NB4 (cell line): ENCODE results near the gene SERPINE2.
"Not testable (repeated sequence)": the region's sequence is repeated elsewhere in the genome, so short reads cannot be mapped to it uniquely, and the experiment has no call there.

Source experiments
- DNase-seq: peaks from one replicate; pipeline ENCODE4 v3.0.0; 2010; ENCODE audit warnings: low read depth
- H3K4me3 ChIP-seq: one replicate; pipeline ENCODE4 v1.5.1; 2011; ENCODE audit warnings: mild to moderate bottlenecking, low read depth, low read length, moderate library complexity
- CTCF ChIP-seq: IDR thresholded peaks from one replicate; pipeline ENCODE4 v1.5.1; 2012; ENCODE audit warnings: low read depth, low read length
- MYC ChIP-seq: IDR thresholded peaks from 2 replicates; pipeline ENCODE4 v1.6.1; 2011; ENCODE audit warnings: low read depth, low read length
- POLR2A ChIP-seq: IDR thresholded peaks from 2 replicates; pipeline ENCODE4 v1.6.1; 2011; ENCODE audit warnings: mild to moderate bottlenecking; ENCODE audit not compliant: insufficient read length; ENCODE audit errors: extremely low read depth
- TF ChIP-seq, protein P1 (sequence below): IDR thresholded peaks from 2 replicates; pipeline ENCODE4 v1.6.1; 2011; ENCODE audit warnings: low read depth, low read length

SERPINE2 gene

DNA sequence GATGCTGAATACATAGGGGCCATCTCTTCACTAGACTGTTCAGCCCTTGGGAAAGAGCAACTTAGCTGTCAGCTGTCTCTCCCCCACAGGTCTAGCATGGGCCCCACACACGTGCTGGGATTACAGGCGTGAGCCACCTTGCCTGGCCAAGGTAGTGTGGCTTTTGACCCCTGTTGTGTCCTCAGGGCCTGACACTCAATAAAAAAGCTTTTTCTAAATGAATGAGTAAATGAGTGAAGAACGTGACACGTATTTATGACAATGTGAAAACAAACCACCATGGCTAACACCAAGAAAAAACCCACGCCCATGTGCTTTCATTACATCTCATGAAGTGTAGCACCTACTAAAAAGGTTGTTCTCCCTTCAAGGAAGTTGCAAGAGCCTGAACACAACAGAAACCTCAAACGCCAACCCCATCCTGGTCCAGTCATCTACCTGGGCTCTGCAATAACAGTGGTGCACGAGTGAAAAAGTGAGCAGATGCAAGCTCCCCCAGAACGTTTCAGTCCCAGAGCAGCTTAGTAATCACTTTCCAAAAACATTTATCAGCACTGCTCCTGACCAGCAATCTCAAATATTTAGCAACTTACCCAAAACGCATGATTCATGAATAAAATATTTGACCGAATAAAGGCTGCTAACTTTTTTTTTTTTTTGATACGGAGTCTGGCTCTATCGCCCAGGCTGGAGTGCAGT is 97.4 kb downstream of the SERPINE2 start:
- no peak overlapping the region for H3K4me3 ChIP-seq
- no peak for DNase-seq
- TF ChIP-seq, protein P1, sequence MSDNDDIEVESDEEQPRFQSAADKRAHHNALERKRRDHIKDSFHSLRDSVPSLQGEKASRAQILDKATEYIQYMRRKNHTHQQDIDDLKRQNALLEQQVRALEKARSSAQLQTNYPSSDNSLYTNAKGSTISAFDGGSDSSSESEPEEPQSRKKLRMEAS: no peak
- TF ChIP-seq MYC: no peak
- no peak for TF ChIP-seq CTCF

GRCh38 chr2:223939438-223939837 is 99.6 kb downstream of the SERPINE2 start:
- DNase-seq: peak; percentile 50
- not testable (repeated sequence) for H3K4me3 ChIP-seq

GRCh38 chr2:223937535-223937934 is 101.6 kb downstream of the SERPINE2 start:
- no peak overlapping the region for H3K4me3 ChIP-seq
- TF ChIP-seq POLR2A: no peak
- TF ChIP-seq, protein P1: no peak
- TF ChIP-seq MYC: no peak
- no peak for TF ChIP-seq CTCF
- no peak for DNase-seq

- no peak overlapping the region for H3K4me3 ChIP-seq
- no peak for DNase-seq
- no peak for TF ChIP-seq CTCF
- TF ChIP-seq MYC: no peak
- TF ChIP-seq POLR2A: no peak
- TF ChIP-seq, protein P1: no peak
These were observed 102.2 kb downstream of the SERPINE2 start for GRCh38 chr2:223936862-223937326.

DNA sequence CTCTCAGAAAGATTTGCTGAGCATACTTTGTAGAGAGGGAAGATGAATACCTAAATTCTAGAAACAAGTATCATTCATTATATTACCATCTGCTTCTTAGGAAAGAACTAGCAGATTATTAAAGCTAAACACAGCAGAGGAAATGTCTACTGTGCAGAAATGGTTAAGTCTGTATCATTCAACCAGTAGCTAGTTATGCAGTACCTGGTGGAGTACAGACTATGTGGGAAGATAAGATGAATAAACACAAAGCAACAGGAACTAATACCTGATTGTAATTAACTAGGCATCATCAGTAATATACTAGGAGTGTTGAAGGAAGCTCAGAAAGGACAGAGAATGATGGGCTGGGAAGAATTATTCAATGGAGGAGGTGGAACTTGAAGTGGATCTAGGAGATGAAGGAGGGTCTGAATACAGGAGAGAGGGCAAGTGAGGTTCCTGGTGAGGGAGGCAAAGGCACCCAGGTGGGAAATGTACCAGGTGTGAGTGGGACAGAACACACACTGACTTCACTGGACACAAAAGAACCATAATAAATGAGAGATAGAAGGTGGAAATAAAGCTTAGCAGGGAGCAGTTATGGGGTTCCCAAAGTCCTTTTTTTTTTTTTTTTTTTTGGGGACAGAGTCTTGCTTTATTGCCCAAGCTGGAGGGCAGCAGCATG is 103.5 kb downstream of the SERPINE2 start:
- H3K4me3 ChIP-seq: no peak overlapping the region
- TF ChIP-seq, protein P1: no peak
- no peak for TF ChIP-seq POLR2A
- TF ChIP-seq CTCF: no peak
- TF ChIP-seq MYC: no peak
- DNase-seq: no peak

DNA sequence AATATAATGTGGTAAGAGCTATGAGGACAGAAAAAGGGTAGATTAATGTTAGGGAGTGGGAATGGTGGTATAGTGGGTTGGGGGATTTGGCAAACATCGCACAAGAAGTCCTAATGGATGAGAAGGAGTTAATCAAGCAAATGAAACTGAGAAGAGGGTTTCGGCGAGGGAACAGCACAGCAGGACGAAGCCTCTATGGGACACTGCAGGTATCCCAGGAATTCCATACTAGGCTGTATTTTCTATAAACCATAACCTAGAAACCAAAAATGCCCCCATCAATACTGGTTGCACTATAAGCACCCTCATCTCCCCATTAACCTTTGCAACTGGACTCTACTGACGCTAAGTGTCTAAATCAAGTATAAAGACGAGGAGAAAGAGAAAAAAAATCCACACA is 104.2 kb downstream of the SERPINE2 start:
- no peak for DNase-seq
- no peak overlapping the region for H3K4me3 ChIP-seq
- TF ChIP-seq, protein P1: no peak
- no peak for TF ChIP-seq CTCF
